GM13977 (cell line): Measurements from ENCODE around the gene SH3PXD2A.
"Not testable (repeated sequence)": the region's sequence is repeated elsewhere in the genome, so short reads cannot be mapped to it uniquely, and the experiment has no call there.

Experiments used
- DNase-seq: peaks from one replicate; pipeline ENCODE4 v3.0.0; 2012; ENCODE audit warnings: low spot score
- CTCF ChIP-seq: IDR thresholded peaks from 2 replicates; pipeline ENCODE4 v1.5.1; 2012; ENCODE audit warnings: mild to moderate bottlenecking, control low read depth; ENCODE audit not compliant: insufficient read depth; ENCODE audit errors: extremely low read depth, missing control alignments
- in situ Hi-C: fragments of 300-500 bp; cut with MboI; formaldehyde crosslinking; loops from one replicate; pipeline ENCODE4 v1.12.0; 2022; ENCODE audit warnings: low sequenced_read_pairs, low pct_unique_long_range_greater_than_20kb, mixed read lengths, inconsistent platforms; ENCODE audit not compliant: unreplicated experiment

Gene SH3PXD2A

DNA sequence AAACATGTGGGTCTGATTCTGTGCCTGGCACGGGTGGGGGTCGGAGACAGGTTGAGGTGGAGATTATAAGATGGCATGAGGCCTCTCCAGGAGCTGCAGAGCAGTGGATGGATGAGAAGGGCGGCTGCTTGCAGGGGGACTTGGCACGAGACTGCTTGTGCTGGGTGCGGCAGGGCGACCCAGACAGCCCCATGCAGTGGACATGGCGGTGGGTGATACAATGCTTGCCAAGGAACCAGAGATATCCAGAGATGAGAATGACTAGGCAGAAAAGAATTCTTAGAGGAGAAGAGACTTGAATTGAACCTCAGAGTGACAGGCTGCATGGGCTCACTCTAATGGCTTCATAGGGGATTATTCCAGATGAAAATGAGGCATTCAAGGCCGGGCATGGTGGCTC is 216.4 kb downstream of the SH3PXD2A start:
- no peak for DNase-seq
- no peak for TF ChIP-seq CTCF

GRCh38 chr10:103637927-103638557 is 217.3 kb downstream of the SH3PXD2A start:
- in situ Hi-C loops, result no loop called here
- TF ChIP-seq CTCF, result no peak
- no peak for DNase-seq

More for the DNA sequence above, 216.4 kb downstream of the SH3PXD2A start:
- in situ Hi-C loops, result no loop called here

DNA sequence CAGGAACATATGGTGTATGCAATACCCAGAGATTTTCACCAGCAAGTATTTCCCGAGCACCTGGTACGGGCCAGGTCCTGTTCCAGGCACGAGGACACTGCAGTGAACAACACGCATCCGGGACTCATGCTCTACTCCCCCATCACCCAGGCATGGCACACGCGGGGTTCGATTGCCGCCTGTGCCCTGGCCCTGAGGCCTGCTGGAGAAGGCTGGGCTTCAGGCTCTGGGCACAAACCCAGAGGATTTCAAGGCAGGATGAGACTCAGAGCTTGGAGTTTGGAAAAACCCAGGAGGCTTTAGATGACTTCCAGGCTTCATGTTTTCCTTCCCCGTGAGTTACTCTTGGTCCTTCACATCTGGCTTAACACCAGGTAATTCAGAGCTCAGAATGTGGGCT is 218.4 kb downstream of the SH3PXD2A start:
- no peak for DNase-seq
- no peak for TF ChIP-seq CTCF
- in situ Hi-C loops, result no loop called here

DNA sequence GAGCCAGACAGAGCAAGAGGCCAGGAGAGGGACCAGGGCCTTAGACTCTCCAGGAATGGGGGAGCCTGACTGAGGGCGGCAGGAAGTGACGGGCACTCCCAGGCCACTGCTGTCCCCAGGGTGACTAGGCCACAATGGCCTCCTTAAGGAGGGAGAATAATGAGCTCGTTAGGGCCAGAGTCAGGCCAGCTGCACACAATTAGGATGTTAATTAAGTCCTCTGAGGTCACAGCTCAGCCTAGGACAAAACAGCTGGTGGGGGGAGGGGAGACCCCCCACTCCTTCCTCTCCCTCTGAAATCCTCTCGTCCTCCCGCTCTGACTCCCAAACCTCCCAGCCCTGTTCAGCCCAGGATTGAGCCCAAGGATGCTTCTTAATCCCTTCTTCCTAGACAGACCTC is 218.9 kb downstream of the SH3PXD2A start:
- in situ Hi-C loops, result no loop called here
- TF ChIP-seq CTCF, result no peak
- DNase-seq, result no peak

GRCh38 chr10:103635580-103635979 is 219.8 kb downstream of the SH3PXD2A start:
- no peak for DNase-seq
- in situ Hi-C loops, result no loop called here
- no peak for TF ChIP-seq CTCF

GRCh38 chr10:103633846-103634245 is 221.5 kb downstream of the SH3PXD2A start:
- no peak for TF ChIP-seq CTCF
- in situ Hi-C loops, result no loop called here
- no peak for DNase-seq

DNA sequence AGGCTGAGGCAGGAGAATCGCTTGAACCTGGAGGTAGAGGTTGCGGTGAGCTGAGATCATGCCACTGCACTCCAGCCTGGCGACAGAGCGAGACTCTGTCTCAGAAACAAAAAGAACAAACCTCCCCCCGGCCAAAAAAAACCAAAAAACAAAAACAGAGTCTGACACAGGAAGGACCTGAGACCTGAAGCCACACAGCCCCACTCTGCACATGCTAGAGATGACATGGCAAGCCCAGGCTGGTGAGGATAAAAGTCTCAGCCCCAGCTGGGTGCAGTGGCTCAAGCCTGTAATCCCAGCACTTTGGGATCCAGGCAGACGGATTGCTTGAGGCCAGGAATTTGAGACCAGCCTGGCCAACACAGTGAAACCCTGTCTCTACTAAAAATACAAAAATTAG is 222.5 kb downstream of the SH3PXD2A start:
- DNase-seq, in situ Hi-C loops: not testable (repeated sequence)
